ENCODE data around the gene GRIA2.

- TF ChIP-seq, protein P1, sequence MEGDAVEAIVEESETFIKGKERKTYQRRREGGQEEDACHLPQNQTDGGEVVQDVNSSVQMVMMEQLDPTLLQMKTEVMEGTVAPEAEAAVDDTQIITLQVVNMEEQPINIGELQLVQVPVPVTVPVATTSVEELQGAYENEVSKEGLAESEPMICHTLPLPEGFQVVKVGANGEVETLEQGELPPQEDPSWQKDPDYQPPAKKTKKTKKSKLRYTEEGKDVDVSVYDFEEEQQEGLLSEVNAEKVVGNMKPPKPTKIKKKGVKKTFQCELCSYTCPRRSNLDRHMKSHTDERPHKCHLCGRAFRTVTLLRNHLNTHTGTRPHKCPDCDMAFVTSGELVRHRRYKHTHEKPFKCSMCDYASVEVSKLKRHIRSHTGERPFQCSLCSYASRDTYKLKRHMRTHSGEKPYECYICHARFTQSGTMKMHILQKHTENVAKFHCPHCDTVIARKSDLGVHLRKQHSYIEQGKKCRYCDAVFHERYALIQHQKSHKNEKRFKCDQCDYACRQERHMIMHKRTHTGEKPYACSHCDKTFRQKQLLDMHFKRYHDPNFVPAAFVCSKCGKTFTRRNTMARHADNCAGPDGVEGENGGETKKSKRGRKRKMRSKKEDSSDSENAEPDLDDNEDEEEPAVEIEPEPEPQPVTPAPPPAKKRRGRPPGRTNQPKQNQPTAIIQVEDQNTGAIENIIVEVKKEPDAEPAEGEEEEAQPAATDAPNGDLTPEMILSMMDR (IDR thresholded peaks at IDR 0.05) = no peak
- TF ChIP-seq POLR2A (IDR thresholded peaks at IDR 0.05) = no peak
Observed at GRCh38 chr4:157389741-157390140, 169.2 kb downstream of the GRIA2 start.
